NCI-H446 treated with DMSO at 0.1 percent for 48 hours (cell line): ENCODE measurements around the gene IQGAP2.

Experiments
- DNase-seq: peaks from one replicate; lab custom pipeline; 2025; lab: John Stamatoyannopoulos, UW

IQGAP2 gene

GRCh38 chr5:76449606-76450005 is 46.5 kb downstream of the IQGAP2 start:
- no peak for DNase-seq

GRCh38 chr5:76450054-76450453 is 47.0 kb downstream of the IQGAP2 start:
- no peak for DNase-seq

- DNase-seq, result no peak
These were observed 48.1 kb downstream of the IQGAP2 start for GRCh38 chr5:76451031-76451701.

GRCh38 chr5:76455531-76456133 is 52.5 kb downstream of the IQGAP2 start:
- no peak for DNase-seq

- no peak for DNase-seq
These were observed 53.2 kb downstream of the IQGAP2 start for GRCh38 chr5:76456258-76456657.

- DNase-seq, result no peak
These were observed 54.8 kb downstream of the IQGAP2 start for GRCh38 chr5:76457674-76458485.

GRCh38 chr5:76458486-76458830 is 55.4 kb downstream of the IQGAP2 start:
- DNase-seq, result no peak

- DNase-seq, result no peak
These were observed 57.0 kb downstream of the IQGAP2 start for GRCh38 chr5:76460104-76460503.

GRCh38 chr5:76462097-76462667 is 59.1 kb downstream of the IQGAP2 start:
- no peak for DNase-seq

GRCh38 chr5:76467216-76467615 is 64.1 kb downstream of the IQGAP2 start:
- no peak for DNase-seq

- DNase-seq, result no peak
These were observed 65.7 kb downstream of the IQGAP2 start for GRCh38 chr5:76468635-76469425.

- no peak for DNase-seq
These were observed 66.7 kb downstream of the IQGAP2 start for GRCh38 chr5:76469656-76470290.

GRCh38 chr5:76470976-76471375 is 67.9 kb downstream of the IQGAP2 start:
- no peak for DNase-seq

- no peak for DNase-seq
These were observed 68.3 kb downstream of the IQGAP2 start for GRCh38 chr5:76471406-76471805.

- DNase-seq, result no peak
These were observed 68.9 kb downstream of the IQGAP2 start for GRCh38 chr5:76471987-76472334.

- DNase-seq, result no peak
These were observed 69.4 kb downstream of the IQGAP2 start for GRCh38 chr5:76472335-76473008.

- no peak for DNase-seq
These were observed 69.9 kb downstream of the IQGAP2 start for GRCh38 chr5:76473009-76473336.

- no peak for DNase-seq
These were observed 70.6 kb downstream of the IQGAP2 start for GRCh38 chr5:76473661-76474060.

- no peak for DNase-seq
These were observed 71.3 kb downstream of the IQGAP2 start for GRCh38 chr5:76474377-76474776.

GRCh38 chr5:76475385-76475784 is 72.3 kb downstream of the IQGAP2 start:
- DNase-seq, result no peak

- no peak for DNase-seq
These were observed 72.9 kb downstream of the IQGAP2 start for GRCh38 chr5:76475936-76476335.
